Umbilical cord (tissue), 2 donors: ENCODE measurements around the gene IFT122. TPM values are rescaled to one million over a fixed set of nuclear protein-coding genes. Genes with fewer than 3 reads are reported as not detected.

ENCODE experiments used
- DNase-seq: peaks from one replicate; pipeline ENCODE4 v3.0.0-alpha.2; 2015; ENCODE audit warnings: low spot score
- total RNA-seq: library from RNA; depleted of rRNA; stranded (reverse); fragments of >200 nt; gene quantifications from one replicate; pipeline ENCODE4 v1.2.3, GENCODE V29; 2014; ENCODE audit warnings: low replicate concordance; ENCODE audit not compliant: insufficient read depth

The IFT122 gene
- total RNA-seq, 1 donor from 2014 or later = 32.0 TPM

DNA sequence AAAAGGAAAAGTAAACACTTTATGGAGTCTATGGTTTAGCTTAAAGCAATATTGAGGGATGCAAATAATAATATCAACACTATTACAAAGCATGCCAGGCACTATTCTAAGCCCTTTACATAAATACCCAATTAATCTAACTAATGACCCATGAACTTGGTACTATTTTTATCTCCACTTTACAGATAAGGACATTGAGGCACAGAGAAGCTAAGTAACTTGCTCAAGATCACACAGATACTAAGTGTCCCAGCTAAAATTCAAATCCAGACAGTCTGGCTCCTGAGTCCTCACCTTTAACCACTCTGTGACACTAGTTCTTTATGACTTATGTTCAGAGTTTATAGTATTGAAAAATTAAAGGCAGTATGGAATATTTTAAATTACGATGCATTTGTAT is 5.9 kb upstream of the IFT122 start:
- DNase-seq = no peak

DNA sequence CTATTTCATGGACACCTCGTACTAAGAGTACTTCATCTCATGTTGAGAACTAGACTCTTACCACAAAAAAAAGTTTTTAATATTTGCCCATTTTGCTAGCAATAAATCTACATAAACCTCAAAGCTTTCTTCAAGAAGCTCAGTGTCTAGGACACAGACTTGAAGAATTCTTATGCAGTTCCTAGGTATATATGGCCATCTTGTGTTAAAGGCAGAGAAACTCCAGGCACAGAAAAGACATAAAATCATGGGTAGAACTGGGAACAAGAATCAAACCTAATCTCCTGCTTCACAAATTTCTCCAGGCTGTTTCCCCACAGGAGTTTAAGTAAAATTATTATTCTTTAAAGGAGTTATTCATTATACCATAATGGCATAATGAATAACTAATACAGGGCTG is 4.7 kb upstream of the IFT122 start:
- no peak for DNase-seq

DNA sequence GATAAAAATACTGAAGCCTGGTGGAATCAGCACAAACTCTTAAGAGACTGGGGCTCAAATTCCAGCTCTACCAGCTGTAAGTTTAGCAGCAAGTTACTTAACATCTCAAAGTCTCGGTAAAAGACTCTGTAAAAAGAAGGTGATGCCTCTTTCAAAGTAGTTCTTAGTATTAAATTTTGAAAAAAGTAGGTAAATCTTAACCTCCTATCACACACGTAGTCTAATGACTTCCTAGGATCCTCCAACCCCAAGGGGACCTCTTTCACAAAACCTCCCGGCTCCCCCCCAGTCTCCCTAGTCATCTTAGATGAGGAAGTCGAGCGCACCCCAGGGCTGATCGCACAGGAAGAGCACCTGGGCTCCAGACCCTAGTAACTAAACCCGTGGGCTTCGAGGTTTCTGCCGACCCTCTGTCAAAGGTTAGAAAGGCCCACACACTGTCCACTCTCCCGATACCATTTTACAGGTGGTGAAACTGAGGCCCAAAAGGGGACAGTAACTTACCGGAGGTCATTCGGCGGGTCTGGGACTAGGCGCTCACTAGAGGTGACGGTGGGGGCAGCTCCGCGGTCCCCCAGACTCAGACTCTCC is 703 bp upstream of the IFT122 start:
- peak; percentile 50 for DNase-seq

DNA sequence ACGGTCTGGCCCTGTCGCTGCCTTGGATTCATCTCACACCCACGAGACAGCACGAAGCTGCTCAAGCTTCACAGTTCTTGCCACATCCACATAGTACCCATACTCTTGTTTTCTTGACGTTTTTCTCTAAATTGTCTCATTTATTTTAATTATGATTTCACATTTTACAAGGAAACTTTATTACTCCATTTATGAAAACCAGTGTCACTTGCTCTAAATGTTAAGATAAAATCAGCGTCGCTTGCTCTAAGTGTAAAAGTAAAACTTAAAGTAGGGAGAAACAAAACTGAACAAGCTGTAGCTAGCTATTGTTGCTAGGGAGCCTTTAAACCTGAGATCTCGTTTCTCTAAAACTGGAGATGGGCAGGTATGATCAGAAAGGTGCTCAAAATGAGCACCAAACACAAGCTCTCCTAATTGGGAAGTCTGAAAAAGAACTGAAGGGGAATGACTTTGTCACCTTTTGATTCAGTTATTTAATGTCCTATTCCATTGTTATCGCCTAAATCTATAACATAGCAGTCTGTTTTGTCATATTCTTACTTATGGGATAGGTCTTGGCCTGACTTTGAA is 680 bp downstream of the IFT122 start:
- no peak for DNase-seq

DNA sequence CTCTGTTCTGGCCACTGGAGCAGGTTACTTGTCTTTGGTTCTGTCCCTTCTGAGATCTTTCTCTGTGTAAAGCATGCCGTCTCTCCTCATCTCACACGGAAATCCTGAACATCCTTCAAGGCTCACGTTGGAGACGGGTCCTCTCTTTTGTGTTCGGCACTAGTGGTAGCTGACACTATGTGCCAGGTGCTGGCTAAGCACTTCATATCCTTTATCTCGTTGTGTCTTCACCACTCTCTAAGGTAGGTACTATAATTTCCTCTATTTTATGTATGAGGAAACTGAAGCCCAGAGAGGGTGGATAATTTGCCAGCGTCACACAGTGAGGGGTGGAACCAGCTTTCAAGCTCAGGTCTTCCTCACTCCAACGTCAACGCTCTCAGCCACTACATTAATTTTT is 1.2 kb downstream of the IFT122 start:
- DNase-seq = no peak

DNA sequence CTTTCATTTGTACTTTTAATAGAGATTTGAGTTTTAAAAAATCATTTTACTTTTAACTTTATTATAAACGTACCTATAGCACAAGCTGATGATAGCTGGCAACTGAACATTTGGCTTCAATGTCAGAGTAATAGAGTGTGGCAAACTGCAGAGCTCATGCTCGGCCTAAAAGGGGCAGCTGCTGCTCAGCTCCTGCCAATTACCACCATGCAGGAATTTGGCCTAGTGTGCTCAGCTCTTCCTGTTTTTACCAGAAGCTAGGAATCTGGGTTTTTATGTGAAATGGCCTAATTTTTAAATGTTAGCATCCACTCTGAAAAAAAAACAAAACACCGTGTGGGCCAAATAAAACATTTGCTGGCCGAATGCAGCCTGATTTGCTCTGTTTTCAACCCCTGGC is 1.8 kb downstream of the IFT122 start:
- peak; percentile 67 for DNase-seq

DNA sequence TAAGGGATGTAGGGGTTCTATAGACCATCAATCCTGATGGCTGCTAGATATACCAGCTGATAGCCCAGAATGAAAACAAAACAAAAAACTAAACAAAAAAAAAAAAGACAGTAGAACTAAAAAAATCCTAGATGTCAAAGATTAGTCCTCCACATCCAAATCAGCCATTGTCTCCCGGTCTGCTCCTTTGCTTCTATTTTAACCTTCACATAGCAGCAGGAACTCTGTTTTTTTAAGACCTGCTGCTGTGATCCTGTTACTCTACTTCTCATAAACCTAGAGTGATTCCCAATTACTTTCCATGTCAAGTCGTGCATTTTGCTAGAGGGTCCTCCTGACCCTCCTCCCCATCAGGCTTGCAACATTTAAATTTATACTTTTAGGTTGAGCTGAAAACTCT is 2.5 kb downstream of the IFT122 start:
- no peak for DNase-seq

DNA sequence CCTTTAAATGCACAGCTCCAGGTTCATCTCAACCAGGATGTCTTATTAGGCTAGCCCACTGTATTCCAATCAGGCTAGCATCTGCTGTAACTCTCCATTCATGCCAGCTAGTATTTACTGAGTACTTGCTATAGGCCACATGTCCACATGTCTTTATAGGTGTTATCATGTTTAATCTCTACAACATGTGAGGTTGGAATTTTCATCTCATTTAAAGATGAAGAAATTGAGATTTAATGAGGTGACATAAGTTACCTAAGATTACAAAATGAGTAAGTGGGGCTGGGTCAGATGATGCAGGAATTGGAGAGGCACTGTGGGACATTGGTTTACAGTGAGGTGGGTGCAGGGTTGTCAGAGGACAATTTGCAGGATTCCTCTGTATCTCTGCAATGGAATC is 2.9 kb downstream of the IFT122 start:
- DNase-seq = no peak

DNA sequence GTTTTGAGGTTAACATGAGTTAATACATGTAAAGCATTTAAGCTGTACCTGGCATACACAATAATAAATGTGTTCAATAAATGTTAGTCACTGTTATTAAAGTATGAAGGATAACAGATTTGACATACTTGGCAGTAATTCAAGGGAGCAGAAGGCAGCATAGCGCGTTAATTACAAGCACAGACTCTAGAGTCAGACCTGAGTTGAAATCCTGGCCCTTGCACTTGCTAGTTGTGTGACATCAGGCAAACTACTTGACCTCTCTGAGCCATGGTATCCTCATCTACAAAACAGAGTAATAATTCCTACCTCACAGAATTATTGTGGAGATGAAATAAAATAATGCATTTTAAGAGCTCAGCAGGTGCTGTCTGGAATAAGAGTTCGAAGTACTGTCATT is 5.4 kb downstream of the IFT122 start:
- DNase-seq = no peak

DNA sequence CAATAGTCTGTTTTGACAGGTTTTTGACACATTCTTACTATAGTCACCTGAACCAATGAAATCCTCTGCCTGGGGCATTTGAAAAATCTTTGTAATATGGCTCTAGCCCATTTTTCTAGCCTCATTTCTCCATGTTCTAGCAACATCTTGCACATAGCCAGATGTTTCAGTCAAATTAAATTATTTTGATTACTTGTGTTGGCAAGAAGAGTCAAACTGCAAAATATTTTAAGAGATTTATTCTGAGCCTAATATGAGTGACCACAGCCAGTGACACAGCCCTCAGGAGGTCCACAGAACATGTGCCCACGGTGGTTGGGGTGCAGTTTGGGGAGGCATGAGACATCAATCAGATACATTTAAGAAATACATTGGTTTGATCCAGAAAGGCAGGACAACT is 6.9 kb downstream of the IFT122 start:
- DNase-seq = no peak

DNA sequence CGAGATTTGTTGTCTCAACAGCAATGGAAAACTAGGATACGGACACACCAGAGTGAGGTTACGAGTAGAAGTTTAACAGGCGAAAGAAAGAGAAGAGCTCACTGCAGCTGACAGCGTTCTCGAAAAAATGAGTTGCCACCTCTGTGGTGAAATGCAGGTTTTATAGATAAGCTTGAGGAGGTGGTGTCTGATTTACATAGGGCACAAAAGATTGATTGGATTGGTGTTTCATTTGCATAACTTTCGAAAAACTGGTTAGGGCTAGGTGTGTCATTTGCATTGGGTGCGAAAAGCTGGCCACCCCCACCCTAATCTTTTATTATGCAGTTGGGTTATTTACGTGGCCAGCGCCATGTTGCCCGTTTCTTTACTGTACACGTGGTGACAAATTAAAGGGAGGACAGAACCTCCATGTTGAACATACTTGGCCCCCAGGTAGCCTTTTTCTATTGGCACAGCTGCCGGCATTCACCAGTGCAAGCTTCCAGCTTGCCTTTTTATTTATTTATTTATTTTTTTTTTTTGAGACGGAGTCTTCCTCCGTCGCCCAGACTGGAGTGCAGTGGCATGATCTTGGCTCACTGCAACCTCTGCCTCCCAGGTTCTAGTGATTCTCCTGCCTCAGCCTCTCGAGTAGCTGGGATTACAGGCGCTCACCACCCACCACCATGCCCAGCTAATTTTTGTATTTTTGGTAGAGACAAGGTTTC is 8.3 kb downstream of the IFT122 start:
- no peak for DNase-seq

DNA sequence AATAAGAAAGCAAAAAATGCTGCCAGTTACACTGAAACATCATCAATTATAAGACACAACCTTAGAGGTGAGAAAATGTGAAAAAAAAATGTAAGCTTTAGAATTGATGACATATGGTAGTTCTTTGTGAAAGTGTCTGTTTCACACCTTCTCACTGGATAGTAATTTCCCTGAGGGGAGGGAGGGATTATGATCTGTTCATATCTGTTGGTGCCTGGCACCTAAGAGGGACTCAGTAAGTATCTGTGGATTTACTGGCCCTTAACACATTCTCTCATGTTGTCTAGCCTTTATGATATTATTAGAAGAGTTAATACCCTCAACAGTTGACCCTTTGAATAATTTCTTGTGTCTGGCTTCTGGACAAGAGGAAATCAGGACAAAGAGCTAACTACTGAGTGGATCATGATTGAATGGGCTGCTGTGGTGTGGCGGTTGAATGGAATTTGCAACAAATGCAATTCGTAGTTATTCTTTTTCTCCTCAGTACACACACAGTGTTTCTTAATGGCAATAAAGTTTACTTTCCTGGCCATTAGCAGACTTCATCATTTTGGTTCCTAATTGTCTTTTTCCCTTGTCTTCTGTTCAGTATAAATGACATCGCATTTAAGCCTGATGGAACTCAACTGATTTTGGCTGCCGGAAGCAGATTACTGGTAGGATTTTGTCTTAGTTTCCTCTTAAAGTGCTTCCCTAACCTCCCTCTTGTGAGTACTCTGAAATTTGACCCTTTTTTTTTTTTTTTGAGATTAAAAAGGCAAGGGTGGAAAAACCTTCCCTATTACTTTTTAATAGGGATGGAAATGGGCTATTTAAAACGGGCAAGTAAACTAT is 9.5 kb downstream of the IFT122 start:
- DNase-seq = peak; percentile 14

DNA sequence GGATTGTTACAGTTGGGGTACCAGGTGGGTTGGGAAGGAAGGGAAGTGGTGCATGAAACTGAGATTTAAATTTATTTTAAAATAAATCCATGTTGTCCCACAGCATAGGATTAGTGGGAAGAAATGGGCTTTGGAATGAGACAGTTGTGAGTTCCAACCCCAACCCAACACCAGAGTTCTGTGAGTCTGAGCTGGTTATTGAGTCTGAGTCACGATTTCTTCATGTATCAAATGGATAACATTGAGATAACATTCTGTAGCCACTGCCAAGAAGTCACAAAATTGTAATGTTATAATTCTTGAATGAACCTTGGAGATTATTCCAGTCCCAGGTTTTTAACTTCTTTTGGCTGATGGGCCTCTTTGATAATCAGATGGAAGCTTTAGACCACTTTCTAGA is 13.7 kb downstream of the IFT122 start:
- peak; percentile 33 for DNase-seq

DNA sequence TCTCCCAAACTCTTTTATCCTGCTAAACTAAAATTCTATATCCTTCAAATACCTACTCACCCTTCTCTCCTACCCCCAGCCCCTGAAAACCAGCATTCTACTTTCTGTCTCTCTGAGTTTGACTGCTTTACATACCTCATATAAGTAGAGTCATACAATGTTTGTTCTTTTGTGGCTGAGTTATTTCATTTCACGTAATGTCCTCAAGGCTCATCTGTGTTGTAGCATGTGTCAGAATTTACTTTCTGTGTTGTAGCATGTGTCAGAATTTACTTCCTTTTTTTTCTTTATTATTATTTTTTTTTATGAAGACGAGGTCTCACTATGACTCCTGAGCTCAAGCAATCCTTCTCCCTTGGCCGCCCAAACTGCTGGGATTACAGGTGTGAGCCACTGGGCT is 20.1 kb downstream of the IFT122 start:
- no peak for DNase-seq

DNA sequence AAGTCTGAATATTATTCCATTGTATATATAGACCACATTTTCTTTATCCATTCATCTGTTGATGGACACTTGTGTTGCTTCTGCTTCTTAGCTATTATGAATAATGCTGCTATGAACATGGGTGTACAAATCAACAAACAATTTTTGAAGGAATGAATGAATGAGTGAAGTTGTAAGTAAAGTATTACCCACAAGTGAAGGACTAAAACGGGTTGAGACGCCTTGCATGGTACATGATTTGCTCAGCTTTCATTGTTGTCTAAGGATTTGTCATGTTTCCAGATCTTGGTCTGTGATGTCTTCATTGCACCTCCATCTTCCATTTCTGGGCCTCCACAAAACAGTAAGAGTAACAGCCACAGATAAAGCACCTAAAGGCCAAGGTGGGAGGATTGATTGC is 20.5 kb downstream of the IFT122 start:
- DNase-seq = no peak

DNA sequence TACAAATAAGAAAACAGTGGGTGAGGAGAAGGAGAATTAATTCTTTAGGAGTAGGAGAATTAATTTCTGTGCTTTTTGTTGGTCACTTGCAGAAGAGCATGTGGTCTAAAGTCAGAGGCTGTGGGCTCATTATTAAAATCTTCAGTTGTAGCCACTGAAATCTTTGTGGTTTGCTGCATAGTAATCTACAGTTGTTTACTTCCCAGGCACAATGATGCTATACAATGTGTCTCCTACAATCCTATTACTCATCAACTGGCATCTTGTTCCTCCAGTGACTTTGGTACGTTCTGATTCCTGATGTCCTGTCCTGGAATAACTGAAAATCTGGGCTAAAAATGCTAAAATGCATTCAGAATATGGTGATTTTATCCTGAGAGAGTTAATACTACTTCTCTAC is 21.0 kb downstream of the IFT122 start:
- no peak for DNase-seq

DNA sequence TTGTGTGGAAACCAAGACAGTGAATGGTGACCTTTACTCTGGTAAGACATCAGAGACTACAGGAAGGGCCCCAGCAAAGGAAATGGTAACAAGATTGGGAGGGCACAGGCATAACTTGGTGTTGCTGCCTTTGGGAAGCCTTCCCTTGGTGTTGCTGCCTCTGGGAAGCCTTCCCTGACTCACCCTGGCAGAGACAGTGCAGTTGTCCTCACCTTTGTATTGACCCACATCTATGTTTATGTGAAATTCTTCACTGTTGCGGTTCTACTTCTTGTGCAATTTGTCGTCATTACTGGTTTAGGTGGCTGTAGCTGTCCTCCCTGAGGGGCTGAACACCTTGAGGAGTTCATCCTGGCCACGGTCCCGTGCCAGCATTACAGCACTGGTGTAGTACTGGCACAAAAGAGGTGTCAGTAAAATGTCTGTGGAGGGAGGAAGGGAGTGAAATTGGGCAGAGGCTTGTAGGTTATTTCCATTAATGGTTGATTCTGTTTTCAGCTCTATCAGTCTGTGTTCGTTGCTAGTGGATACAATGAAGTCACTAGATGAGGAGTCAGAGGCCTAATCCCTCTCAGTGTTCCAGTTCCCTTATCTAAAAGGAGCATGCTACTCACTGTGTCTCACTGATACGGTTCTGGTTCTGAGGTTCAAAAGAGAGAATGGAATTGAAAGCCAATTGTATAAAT is 21.6 kb downstream of the IFT122 start:
- peak; percentile 44 for DNase-seq

DNA sequence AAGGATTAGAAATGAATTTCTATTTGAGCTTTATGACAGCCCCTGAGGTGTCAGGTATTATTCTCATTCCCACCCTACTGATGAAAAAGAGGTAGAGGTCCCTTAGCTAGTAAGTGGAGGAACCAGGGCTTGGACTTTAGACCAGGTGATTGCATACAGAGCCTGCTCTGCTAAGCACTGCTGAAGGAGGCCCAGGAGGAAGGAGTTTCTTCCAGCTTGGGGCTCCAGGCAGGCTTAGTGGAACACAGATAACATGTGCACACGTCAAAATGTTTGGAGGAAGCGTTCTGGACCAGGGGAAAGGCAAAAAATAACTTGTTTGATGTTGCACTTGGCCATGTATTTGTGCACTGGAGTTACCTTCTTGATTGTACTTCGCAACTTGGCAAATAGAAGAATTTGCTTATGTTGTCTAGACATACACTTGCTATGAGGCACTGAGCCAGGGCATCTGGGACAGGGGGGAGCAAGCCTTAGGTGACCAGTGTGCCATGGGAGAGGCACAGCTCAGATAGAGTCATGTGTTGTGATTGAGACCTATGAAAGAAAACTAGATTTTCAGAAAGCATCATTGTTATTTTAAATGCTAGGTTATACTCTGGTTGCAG is 22.4 kb downstream of the IFT122 start:
- DNase-seq = no peak

DNA sequence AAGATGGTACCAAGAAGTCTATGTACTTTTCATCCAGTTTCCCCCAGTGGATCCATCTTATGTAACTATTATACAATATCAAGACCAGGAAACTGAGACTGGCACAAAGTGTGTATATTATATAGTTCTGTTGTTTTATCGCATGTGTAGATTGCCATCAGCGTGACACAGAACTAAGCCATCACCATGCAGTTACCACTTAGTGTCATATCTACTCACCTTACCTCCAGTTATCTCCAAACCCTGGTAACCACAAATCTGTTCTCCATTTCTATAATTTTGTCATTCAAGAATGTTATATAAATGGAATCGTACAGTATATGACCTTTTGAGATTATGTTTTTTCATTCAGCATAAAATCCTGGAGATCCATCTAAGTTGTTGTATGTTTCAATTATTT is 23.1 kb downstream of the IFT122 start:
- no peak for DNase-seq

DNA sequence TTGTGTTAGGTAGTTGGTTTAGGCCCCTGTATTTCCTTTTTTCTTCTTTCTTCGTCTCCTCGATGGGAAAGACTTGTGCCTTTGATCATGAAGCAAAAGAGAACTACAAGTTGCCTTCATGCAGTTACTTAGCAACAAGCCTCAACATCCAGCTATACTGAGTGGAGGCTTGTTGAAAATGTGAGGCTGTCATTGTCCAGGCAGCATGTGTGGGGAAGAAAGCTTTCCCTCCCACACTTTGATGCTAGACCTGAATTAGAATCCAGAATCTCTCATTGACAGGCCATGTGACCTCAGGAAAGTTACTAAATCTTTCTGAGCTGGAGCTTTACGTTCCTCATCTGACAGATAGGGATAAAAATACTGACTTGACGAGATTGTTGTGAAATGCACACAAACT is 23.7 kb downstream of the IFT122 start:
- DNase-seq = no peak

DNA sequence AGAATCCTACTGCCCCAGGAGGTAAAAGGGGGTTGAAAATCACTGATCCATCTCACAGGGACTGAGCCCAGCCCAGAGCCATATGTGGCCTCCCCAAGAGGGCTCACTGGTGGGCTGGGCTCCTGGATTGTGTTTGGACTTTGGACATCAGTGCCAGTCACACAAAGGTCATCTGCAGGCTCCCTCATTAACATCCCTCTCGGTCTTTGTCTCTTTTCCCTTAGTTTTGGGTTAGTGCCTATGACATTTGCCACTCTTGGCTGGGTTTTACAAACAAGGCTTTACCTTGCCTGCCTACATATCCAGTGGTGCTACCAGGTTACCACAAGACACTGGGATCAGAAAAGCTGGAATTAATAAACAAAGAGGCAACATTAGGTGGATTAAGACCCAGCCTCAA is 27.9 kb downstream of the IFT122 start:
- no peak for DNase-seq

DNA sequence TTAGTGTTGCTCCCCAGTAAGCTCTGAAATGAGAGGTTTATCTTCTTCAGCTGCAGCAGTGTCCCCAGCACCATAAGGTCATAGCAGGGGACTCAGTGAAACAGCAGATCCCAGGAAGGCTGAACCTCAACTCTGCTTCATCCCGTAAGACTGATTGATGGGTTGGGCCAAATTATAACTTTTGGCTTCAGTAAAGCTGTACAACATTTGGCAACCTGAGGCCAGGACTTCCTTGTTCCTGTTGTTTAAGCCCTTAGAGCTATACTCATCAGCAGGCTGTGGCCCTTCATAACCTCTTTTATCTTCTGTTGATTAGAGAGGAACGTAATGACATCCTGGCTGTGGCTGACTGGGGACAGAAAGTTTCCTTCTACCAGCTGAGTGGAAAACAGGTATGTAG is 29.0 kb downstream of the IFT122 start:
- no peak for DNase-seq
